ENCODE results near the gene KIZ.
"Not testable (repeated sequence)": the region's sequence is repeated elsewhere in the genome, so short reads cannot be mapped to it uniquely, and the experiment has no call there.

The KIZ gene

GRCh38 chr20:21141825-21142224 lies 15.9 kb downstream of the KIZ start:
- DNase-seq: no peak

- no peak for DNase-seq
Observed at GRCh38 chr20:21143194-21143890, 17.5 kb downstream of the KIZ start.

- no peak for DNase-seq
Observed at GRCh38 chr20:21145424-21145823, 19.5 kb downstream of the KIZ start.

- DNase-seq: no peak
Observed at GRCh38 chr20:21146215-21146614, 20.3 kb downstream of the KIZ start.

- DNase-seq: no peak
Observed at GRCh38 chr20:21147593-21147992, 21.7 kb downstream of the KIZ start.

GRCh38 chr20:21149344-21149743 lies 23.5 kb downstream of the KIZ start:
- DNase-seq: no peak

- DNase-seq: no peak
Observed at GRCh38 chr20:21151791-21152190, 25.9 kb downstream of the KIZ start.

- DNase-seq: no peak
Observed at GRCh38 chr20:21154692-21155091, 28.8 kb downstream of the KIZ start.

GRCh38 chr20:21155268-21155667 lies 29.4 kb downstream of the KIZ start:
- DNase-seq: no peak

- DNase-seq: no peak
Observed at GRCh38 chr20:21156266-21156665, 30.4 kb downstream of the KIZ start.

GRCh38 chr20:21157006-21157405 lies 31.1 kb downstream of the KIZ start:
- DNase-seq: no peak

GRCh38 chr20:21159658-21160380 lies 33.9 kb downstream of the KIZ start:
- DNase-seq: no peak

GRCh38 chr20:21161926-21162325 lies 36.0 kb downstream of the KIZ start:
- DNase-seq: no peak

- no peak for DNase-seq
Observed at GRCh38 chr20:21162631-21163030, 36.7 kb downstream of the KIZ start.

GRCh38 chr20:21166801-21167200 lies 40.9 kb downstream of the KIZ start:
- DNase-seq: no peak

- DNase-seq: no peak
Observed at GRCh38 chr20:21167261-21167660, 41.4 kb downstream of the KIZ start.

- not testable (repeated sequence) for DNase-seq
Observed at GRCh38 chr20:21168061-21168460, 42.2 kb downstream of the KIZ start.

- DNase-seq: no peak
Observed at GRCh38 chr20:21172626-21173025, 46.7 kb downstream of the KIZ start.

- no peak for DNase-seq
Observed at GRCh38 chr20:21173485-21173884, 47.6 kb downstream of the KIZ start.

- no peak for DNase-seq
Observed at GRCh38 chr20:21174516-21175239, 48.8 kb downstream of the KIZ start.

GRCh38 chr20:21175433-21175832 lies 49.6 kb downstream of the KIZ start:
- DNase-seq: no peak

- DNase-seq: no peak
Observed at GRCh38 chr20:21177767-21178166, 51.9 kb downstream of the KIZ start.

- DNase-seq: no peak
Observed at GRCh38 chr20:21179757-21180156, 53.9 kb downstream of the KIZ start.

- no peak for DNase-seq
Observed at GRCh38 chr20:21180248-21180647, 54.4 kb downstream of the KIZ start.
